HEK293 (cell line): ENCODE results near the gene TEKTIP1.

Experiments used
- CTCF ChIA-PET: fragments of 350-600 bp; formaldehyde crosslinking; extraction: SDS; loops from one replicate; lab custom pipeline; 2021; ENCODE audit warnings: antibody characterized with exemption; lab: Yijun Ruan, JAX
- POLR2A ChIA-PET: fragments of 300-600 bp; formaldehyde crosslinking; extraction: SDS; loops from one replicate; lab custom pipeline; 2020; ENCODE audit warnings: antibody characterized with exemption, inconsistent platforms; lab: Yijun Ruan, JAX
- H3K27ac ChIP-seq: fragments of 200-500 bp; sonication (Bioruptor generic); 2 replicates; pipeline ENCODE4 v1.5.1; 2014; ENCODE audit warnings: low read depth, low read length, control low read depth, inconsistent platforms; ENCODE audit errors: extremely low read depth
- H3K36me3 ChIP-seq, 2 experiments: fragments of 200-500 bp in 1 of 2; sonication (Bioruptor generic) in 1 of 2; 1 replicate in 1 of 2; 2 replicates in 1 of 2; pipeline ENCODE4 v1.5.1; 2014 to 2017; ENCODE audit warnings: inconsistent platforms in 2 of 2, low read length in 2 of 2; ENCODE audit not compliant: control insufficient read depth in 2 of 2, insufficient read depth in 1 of 2
- H3K4me1 ChIP-seq: fragments of 200-500 bp; sonication (Bioruptor generic); 2 replicates; pipeline ENCODE4 v1.5.1; 2014; ENCODE audit warnings: mild to moderate bottlenecking, low read length, inconsistent platforms; ENCODE audit not compliant: control insufficient read depth, insufficient read depth
- H3K4me3 ChIP-seq: 2 replicates; pipeline ENCODE4 v1.5.1; 2011; ENCODE audit warnings: low read depth, mild to moderate bottlenecking, control low read depth, low read length, moderate library complexity
- H3K9me3 ChIP-seq: fragments of 200-500 bp; sonication (Bioruptor generic); 2 replicates; pipeline ENCODE4 v1.5.1; 2014; ENCODE audit warnings: low read depth, low read length, inconsistent platforms; ENCODE audit not compliant: control insufficient read depth, insufficient read depth
- BCL11A ChIP-seq: fragments of 450-650 bp; formaldehyde crosslinking; IDR thresholded peaks from 2 replicates; pipeline ENCODE4 v1.5.1; 2016; ENCODE audit warnings: low read depth, missing biosample characterization, missing genetic modification characterization
- HOXC10 ChIP-seq: sonication (generic); formaldehyde crosslinking; IDR thresholded peaks from 2 replicates; pipeline ENCODE4 v1.8.1; 2023; ENCODE audit warnings: mild to moderate bottlenecking, missing genetic modification reagents
- KLF1 ChIP-seq: fragments of 450-650 bp; formaldehyde crosslinking; IDR thresholded peaks from 2 replicates; pipeline ENCODE4 v1.5.1; 2016; ENCODE audit warnings: missing biosample characterization, missing genetic modification characterization
- MYNN ChIP-seq: fragments of 450-650 bp; formaldehyde crosslinking; IDR thresholded peaks from 2 replicates; pipeline ENCODE4 v1.5.1; 2016; ENCODE audit warnings: missing biosample characterization, missing genetic modification characterization, borderline replicate concordance
- REPIN1 ChIP-seq: fragments of 450-650 bp; formaldehyde crosslinking; IDR thresholded peaks from 2 replicates; pipeline ENCODE4 v1.5.1; 2017; ENCODE audit warnings: missing biosample characterization, missing genetic modification characterization, low read depth
- ZBTB21 ChIP-seq: fragments of 450-650 bp; formaldehyde crosslinking; IDR thresholded peaks from 2 replicates; pipeline ENCODE4 v1.5.1; 2017; ENCODE audit warnings: missing biosample characterization, missing genetic modification characterization
- ZEB2 ChIP-seq: fragments of 450-650 bp; formaldehyde crosslinking; IDR thresholded peaks from 2 replicates; pipeline ENCODE4 v1.5.1; 2016; ENCODE audit warnings: missing biosample characterization, missing genetic modification characterization
- ZFP69B ChIP-seq: fragments of 450-650 bp; formaldehyde crosslinking; IDR thresholded peaks from 2 replicates; pipeline ENCODE4 v1.5.1; 2016; ENCODE audit warnings: missing biosample characterization, missing genetic modification characterization
- ZNF146 ChIP-seq: fragments of 450-650 bp; formaldehyde crosslinking; IDR thresholded peaks from 2 replicates; pipeline ENCODE4 v1.5.1; 2016; ENCODE audit warnings: missing biosample characterization, missing genetic modification characterization
- ZNF23 ChIP-seq: fragments of 450-650 bp; formaldehyde crosslinking; IDR thresholded peaks from 2 replicates; pipeline ENCODE4 v1.5.1; 2016; ENCODE audit warnings: missing biosample characterization, missing genetic modification characterization, borderline replicate concordance
- ZNF391 ChIP-seq: fragments of 450-650 bp; formaldehyde crosslinking; IDR thresholded peaks from 2 replicates; pipeline ENCODE4 v1.5.1; 2016; ENCODE audit warnings: low read depth, missing biosample characterization, missing genetic modification characterization, borderline replicate concordance
- ZNF514 ChIP-seq: fragments of 450-650 bp; formaldehyde crosslinking; IDR thresholded peaks from 2 replicates; pipeline ENCODE4 v1.5.1; 2016; ENCODE audit warnings: missing biosample characterization, missing genetic modification characterization
- ZNF558 ChIP-seq: fragments of 450-650 bp; formaldehyde crosslinking; IDR thresholded peaks from 2 replicates; pipeline ENCODE4 v1.5.1; 2016; ENCODE audit warnings: missing biosample characterization, missing genetic modification characterization
- ZNF600 ChIP-seq: fragments of 450-650 bp; formaldehyde crosslinking; IDR thresholded peaks from 2 replicates; pipeline ENCODE4 v1.5.1; 2016; ENCODE audit warnings: missing biosample characterization, missing genetic modification characterization
- ZNF701 ChIP-seq: fragments of 450-650 bp; formaldehyde crosslinking; IDR thresholded peaks from 2 replicates; pipeline ENCODE4 v1.5.1; 2016; ENCODE audit warnings: missing biosample characterization, missing genetic modification characterization
- ZSCAN30 ChIP-seq: fragments of 450-650 bp; IDR thresholded peaks from 2 replicates; pipeline ENCODE4 v1.5.1; 2018; ENCODE audit warnings: missing biosample characterization, mild to moderate bottlenecking, missing genetic modification characterization, moderate library complexity
- TF ChIP-seq, protein P1 (sequence below): fragments of 450-650 bp; formaldehyde crosslinking; IDR thresholded peaks from 2 replicates; pipeline ENCODE4 v1.5.1; 2016; ENCODE audit warnings: missing biosample characterization, missing genetic modification characterization
- TF ChIP-seq, protein P2 (sequence below): fragments of 450-650 bp; formaldehyde crosslinking; IDR thresholded peaks from 2 replicates; pipeline ENCODE4 v1.5.1; 2016; ENCODE audit warnings: missing biosample characterization, missing genetic modification characterization
- TF ChIP-seq, protein P3 (sequence below): fragments of 450-650 bp; formaldehyde crosslinking; IDR thresholded peaks from 2 replicates; pipeline ENCODE4 v1.5.1; 2016; ENCODE audit warnings: missing biosample characterization, missing genetic modification characterization, borderline replicate concordance
- TF ChIP-seq, protein P4 (sequence below): fragments of 450-650 bp; formaldehyde crosslinking; IDR thresholded peaks from 2 replicates; pipeline ENCODE4 v1.5.1; 2017; ENCODE audit warnings: missing biosample characterization, missing genetic modification characterization

TEKTIP1 gene

DNA sequence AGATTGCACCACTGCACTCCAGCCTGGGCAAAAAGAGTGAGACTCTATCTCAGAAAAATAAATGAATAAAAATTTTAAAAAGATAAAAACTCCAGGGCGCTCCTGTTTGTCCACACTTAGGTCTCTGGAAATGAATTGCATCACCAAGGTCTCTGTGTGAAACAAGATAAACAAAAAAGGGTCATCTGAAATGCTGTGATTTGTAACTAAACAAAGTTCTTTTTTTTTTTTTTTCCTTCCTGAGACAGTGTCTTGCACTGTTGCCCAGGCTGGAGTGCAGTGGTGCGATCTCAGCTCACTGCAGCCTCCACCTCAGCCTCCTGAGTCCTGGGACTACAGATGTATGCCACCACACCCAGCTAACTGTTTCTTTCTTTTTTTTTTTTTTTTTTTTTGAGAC lies 21.3 kb upstream of the TEKTIP1 start:
- H3K4me1 ChIP-seq: peaks cover 4% of the 10 kb centered on the region; the same call in 1 of the 2 replicates
- TF ChIP-seq, protein P1, sequence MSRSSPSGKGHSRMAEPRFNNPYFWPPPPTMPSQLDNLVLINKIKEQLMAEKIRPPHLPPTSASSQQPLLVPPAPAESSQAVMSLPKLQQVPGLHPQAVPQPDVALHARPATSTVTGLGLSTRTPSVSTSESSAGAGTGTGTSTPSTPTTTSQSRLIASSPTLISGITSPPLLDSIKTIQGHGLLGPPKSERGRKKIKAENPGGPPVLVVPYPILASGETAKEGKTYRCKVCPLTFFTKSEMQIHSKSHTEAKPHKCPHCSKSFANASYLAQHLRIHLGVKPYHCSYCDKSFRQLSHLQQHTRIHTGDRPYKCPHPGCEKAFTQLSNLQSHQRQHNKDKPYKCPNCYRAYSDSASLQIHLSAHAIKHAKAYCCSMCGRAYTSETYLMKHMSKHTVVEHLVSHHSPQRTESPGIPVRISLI (tag by site-specific recombination): 0 out of 2 replicates have a peak, but pooled peaks have one; percentile 27
- TF ChIP-seq ZSCAN30 (tag by site-specific recombination): no peak
- no peak for TF ChIP-seq ZBTB21 (tag by site-specific recombination)
- no peak for TF ChIP-seq ZNF558
- ChIA-PET POLR2A (interaction anchor here (0.6 to 0.7 kb wide), 2 partner anchors 131 to 173 kb away, joined by 3 to 6 read pairs; no protein-coding TSS in a partner anchor), CTCF (no interaction called here)
- H3K9me3 ChIP-seq: no peaks in the 10 kb centered on the region
- no peak overlapping the region for H3K4me3 ChIP-seq
- H3K27ac ChIP-seq: no peak overlapping the region
- peaks cover 5 to 67% of the 10 kb centered on the region in 2 experiments; a peak in 1 of 3 replicates for H3K36me3 ChIP-seq

DNA sequence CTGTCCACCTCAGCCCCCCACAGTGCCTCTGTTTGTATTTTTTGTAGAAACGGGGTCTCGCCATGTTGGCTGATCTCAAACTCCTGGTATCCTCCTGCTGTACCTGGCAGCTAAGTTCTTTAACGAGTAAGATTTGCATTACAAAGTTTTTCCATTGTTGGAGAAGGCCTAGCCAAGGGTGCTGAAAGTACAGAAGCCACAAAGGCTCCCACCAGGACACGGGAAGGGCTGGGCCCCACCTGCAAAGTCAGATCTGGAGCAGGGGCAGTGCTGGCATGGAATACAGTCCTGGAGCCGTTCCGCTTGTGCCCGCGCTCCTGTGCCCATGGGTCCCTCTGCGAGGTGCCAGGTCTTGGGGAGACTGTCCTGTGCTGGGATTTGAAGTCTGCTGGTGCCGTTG lies 20.7 kb upstream of the TEKTIP1 start:
- Histone ChIP-seq H3K4me1 (peaks cover 4% of the 10 kb centered on the region; the same call in 1 of the 2 replicates), H3K9me3 (no peaks in the 10 kb centered on the region), H3K36me3 (peaks cover 5 to 72% of the 10 kb centered on the region in 2 experiments; a peak in 1 of 3 replicates), H3K4me3 (no peak overlapping the region), H3K27ac (no peak overlapping the region)
- ChIA-PET CTCF (interaction anchor here (0.6 kb wide), 1 partner anchor 210 kb away, joined by 4 read pairs; no protein-coding TSS in a partner anchor), POLR2A (interaction anchor here (0.7 kb wide), 1 partner anchor 130 kb away, joined by 6 read pairs; no protein-coding TSS in a partner anchor)
- TF ChIP-seq ZNF391 (tag by site-specific recombination): no peak
- TF ChIP-seq REPIN1: no peak
- TF ChIP-seq ZNF514 (tag by site-specific recombination): no peak
- TF ChIP-seq ZFP69B (tag by site-specific recombination): peak; percentile 30; the same call in 1 of the 2 replicates
- no peak for TF ChIP-seq ZNF701 (tag by site-specific recombination)
- TF ChIP-seq MYNN (tag by site-specific recombination): no peak
- TF ChIP-seq ZNF23 (tag by site-specific recombination): no peak
- TF ChIP-seq, protein P2, sequence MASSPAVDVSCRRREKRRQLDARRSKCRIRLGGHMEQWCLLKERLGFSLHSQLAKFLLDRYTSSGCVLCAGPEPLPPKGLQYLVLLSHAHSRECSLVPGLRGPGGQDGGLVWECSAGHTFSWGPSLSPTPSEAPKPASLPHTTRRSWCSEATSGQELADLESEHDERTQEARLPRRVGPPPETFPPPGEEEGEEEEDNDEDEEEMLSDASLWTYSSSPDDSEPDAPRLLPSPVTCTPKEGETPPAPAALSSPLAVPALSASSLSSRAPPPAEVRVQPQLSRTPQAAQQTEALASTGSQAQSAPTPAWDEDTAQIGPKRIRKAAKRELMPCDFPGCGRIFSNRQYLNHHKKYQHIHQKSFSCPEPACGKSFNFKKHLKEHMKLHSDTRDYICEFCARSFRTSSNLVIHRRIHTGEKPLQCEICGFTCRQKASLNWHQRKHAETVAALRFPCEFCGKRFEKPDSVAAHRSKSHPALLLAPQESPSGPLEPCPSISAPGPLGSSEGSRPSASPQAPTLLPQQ (tag by site-specific recombination): 0 out of 2 replicates have a peak, but pooled peaks have one; percentile 40
- TF ChIP-seq BCL11A (tag by site-specific recombination): no peak
- no peak for TF ChIP-seq HOXC10 (CRISPR knock-in tag)
- TF ChIP-seq, protein P3, sequence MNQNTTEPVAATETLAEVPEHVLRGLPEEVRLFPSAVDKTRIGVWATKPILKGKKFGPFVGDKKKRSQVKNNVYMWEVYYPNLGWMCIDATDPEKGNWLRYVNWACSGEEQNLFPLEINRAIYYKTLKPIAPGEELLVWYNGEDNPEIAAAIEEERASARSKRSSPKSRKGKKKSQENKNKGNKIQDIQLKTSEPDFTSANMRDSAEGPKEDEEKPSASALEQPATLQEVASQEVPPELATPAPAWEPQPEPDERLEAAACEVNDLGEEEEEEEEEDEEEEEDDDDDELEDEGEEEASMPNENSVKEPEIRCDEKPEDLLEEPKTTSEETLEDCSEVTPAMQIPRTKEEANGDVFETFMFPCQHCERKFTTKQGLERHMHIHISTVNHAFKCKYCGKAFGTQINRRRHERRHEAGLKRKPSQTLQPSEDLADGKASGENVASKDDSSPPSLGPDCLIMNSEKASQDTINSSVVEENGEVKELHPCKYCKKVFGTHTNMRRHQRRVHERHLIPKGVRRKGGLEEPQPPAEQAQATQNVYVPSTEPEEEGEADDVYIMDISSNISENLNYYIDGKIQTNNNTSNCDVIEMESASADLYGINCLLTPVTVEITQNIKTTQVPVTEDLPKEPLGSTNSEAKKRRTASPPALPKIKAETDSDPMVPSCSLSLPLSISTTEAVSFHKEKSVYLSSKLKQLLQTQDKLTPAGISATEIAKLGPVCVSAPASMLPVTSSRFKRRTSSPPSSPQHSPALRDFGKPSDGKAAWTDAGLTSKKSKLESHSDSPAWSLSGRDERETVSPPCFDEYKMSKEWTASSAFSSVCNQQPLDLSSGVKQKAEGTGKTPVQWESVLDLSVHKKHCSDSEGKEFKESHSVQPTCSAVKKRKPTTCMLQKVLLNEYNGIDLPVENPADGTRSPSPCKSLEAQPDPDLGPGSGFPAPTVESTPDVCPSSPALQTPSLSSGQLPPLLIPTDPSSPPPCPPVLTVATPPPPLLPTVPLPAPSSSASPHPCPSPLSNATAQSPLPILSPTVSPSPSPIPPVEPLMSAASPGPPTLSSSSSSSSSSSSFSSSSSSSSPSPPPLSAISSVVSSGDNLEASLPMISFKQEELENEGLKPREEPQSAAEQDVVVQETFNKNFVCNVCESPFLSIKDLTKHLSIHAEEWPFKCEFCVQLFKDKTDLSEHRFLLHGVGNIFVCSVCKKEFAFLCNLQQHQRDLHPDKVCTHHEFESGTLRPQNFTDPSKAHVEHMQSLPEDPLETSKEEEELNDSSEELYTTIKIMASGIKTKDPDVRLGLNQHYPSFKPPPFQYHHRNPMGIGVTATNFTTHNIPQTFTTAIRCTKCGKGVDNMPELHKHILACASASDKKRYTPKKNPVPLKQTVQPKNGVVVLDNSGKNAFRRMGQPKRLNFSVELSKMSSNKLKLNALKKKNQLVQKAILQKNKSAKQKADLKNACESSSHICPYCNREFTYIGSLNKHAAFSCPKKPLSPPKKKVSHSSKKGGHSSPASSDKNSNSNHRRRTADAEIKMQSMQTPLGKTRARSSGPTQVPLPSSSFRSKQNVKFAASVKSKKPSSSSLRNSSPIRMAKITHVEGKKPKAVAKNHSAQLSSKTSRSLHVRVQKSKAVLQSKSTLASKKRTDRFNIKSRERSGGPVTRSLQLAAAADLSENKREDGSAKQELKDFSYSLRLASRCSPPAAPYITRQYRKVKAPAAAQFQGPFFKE: no peak
- TF ChIP-seq, protein P4, sequence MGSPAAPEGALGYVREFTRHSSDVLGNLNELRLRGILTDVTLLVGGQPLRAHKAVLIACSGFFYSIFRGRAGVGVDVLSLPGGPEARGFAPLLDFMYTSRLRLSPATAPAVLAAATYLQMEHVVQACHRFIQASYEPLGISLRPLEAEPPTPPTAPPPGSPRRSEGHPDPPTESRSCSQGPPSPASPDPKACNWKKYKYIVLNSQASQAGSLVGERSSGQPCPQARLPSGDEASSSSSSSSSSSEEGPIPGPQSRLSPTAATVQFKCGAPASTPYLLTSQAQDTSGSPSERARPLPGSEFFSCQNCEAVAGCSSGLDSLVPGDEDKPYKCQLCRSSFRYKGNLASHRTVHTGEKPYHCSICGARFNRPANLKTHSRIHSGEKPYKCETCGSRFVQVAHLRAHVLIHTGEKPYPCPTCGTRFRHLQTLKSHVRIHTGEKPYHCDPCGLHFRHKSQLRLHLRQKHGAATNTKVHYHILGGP (tag by site-specific recombination): no peak
- TF ChIP-seq ZNF600 (tag by site-specific recombination): no peak
- TF ChIP-seq ZNF146 (tag by site-specific recombination): no peak
- no peak for TF ChIP-seq KLF1 (tag by site-specific recombination)
- no peak for TF ChIP-seq ZEB2
